Activated naive CD4-positive, alpha-beta T cell treated with anti-CD3 and anti-CD28 coated beads, Interleukin-2, amount 50 U/mL, for 72 hours (primary cell): ENCODE results near the gene WDTC1. TPM values are rescaled to one million over a fixed set of nuclear protein-coding genes. Genes with fewer than 3 reads are reported as not detected.

Source experiments
- ATAC-seq, 2 donors: fragments of 150-1000 bp; cut with Tn5 transposase; 2 replicates each; pipeline ENCODE4 v1.10.0; 2021; ENCODE audit warnings: mild to moderate bottlenecking in 2 of 2, moderate library complexity in 2 of 2
- DNase-seq, 2 donors: peaks; one replicate each; pipeline ENCODE4 v3.0.0; 2021 to 2022; ENCODE audit warnings: low spot score in 2 of 2
- H3K27ac Mint-ChIP-seq, 2 donors: one replicate each; pipeline ENCODE4 v1.8.0; 2022; ENCODE audit warnings: mild to moderate bottlenecking in 2 of 2, mixed read lengths in 2 of 2
- H3K36me3 Mint-ChIP-seq, 2 donors: one replicate each; pipeline ENCODE4 v1.8.0; 2022; ENCODE audit warnings: mixed read lengths in 2 of 2
- H3K9me3 Mint-ChIP-seq, 2 donors: one replicate each; pipeline ENCODE4 v1.8.0; 2022; ENCODE audit warnings: mixed read lengths in 2 of 2
- total RNA-seq, 2 donors: library from RNA; stranded (reverse); gene quantifications; one replicate each; pipeline ENCODE4 v1.2.3, GENCODE V29; 2022

The WDTC1 gene
- total RNA-seq, 2 donors from 2014 or later, result 26.4 to 36.1 TPM

DNA sequence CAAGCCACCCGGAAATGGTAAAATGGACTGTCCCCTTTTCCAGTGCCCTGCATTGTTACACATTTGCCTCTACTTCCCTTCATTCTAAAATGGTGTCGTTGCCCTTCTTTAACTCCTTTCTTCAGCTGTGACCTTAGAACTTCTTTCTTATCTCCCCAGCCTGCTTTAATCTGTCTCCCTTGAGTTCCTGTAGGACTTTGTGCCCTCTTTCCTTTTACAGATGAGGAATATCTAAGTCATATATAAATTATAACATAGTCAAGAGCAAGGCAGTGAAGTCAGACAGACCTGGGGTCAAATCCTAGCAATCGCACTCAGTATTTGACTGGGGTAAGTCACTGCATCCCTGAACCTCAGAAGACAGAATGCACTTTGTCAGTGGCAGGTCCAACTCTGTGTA is 56.1 kb downstream of the WDTC1 start:
- no peaks in the 10 kb centered on the region for H3K9me3 Mint-ChIP-seq
- H3K36me3 Mint-ChIP-seq, result no peaks in the 10 kb centered on the region
- DNase-seq, result no peak
- ATAC-seq, result no peak
- peak overlapping the region in 1 of 2 donors; percentile 2 for H3K27ac Mint-ChIP-seq

DNA sequence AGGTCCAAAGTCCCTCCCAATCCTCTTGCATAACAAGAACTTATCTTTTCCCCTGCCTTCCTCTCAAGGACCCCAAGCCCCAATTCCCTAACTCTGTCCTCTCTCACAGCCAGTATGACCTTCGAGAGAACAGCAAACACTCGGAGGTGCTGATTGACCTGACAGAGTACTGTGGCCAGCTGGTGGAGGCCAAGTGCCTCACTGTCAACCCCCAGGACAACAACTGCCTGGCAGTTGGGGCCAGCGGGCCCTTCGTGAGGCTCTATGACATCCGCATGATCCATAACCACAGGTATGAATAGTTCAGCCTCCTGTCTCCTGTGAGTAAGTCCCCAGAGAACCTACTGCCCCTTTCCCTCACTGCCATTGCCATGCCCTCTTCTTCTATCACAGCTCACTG is 57.7 kb downstream of the WDTC1 start:
- no peak for DNase-seq
- no peak for ATAC-seq
- H3K9me3 Mint-ChIP-seq, result no peaks in the 10 kb centered on the region
- no peak overlapping the region for H3K27ac Mint-ChIP-seq
- H3K36me3 Mint-ChIP-seq, result no peaks in the 10 kb centered on the region

GRCh38 chr1:27293915-27294314 is 59.5 kb downstream of the WDTC1 start:
- ATAC-seq (no peak), DNase-seq (no peak)
- Mint-ChIP-seq H3K9me3 (no peaks in the 10 kb centered on the region), H3K36me3 (no peaks in the 10 kb centered on the region), H3K27ac (no peak overlapping the region)

GRCh38 chr1:27296773-27297291 is 62.4 kb downstream of the WDTC1 start:
- no peaks in the 10 kb centered on the region for H3K36me3 Mint-ChIP-seq
- ATAC-seq, result peak; percentile 67 to 69
- H3K27ac Mint-ChIP-seq, result no peak overlapping the region
- H3K9me3 Mint-ChIP-seq, result no peaks in the 10 kb centered on the region
- peak in 1 of 2 donors; percentile 78 for DNase-seq

GRCh38 chr1:27297903-27298302 is 63.5 kb downstream of the WDTC1 start:
- peak overlapping the region in 1 of 2 donors; percentile 38 for H3K27ac Mint-ChIP-seq
- ATAC-seq (no peak), DNase-seq (no peak)
- H3K36me3 Mint-ChIP-seq, result no peaks in the 10 kb centered on the region
- H3K9me3 Mint-ChIP-seq, result no peaks in the 10 kb centered on the region

DNA sequence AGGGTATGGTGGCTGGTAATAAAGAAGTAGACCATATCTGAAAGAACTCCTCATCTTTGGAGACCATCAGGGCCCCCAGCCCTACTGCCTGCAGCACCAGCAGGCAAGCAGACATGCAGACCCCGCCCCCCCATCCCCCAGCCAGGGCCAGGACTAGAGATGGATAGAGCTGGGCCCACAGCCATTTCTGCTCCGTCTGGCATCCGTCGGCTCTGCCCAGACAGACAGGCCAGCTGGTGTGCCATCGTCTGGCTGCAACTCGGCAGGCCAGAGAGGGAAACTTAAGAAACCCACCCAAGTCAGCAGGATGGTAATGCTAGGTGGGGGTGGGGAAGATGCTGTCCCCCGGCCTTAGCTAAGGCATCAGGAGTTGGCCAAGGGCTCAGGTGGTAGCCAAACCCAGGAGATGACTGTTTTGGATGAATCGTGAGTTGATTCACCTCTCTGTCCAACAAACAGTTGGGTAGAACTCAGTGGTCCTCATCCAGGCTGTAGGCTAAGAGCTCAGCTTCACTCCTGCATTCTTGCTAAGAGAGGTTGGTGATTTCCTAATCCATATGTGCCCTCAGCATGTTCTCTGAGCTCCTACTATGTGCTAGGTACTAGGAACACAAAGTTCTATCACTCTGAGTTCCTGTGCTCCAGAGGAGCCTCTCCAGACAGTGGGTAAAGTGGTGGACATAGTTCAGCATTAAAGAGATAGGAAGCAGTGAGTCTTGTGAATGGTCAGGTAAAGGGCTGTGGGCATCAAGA is 64.4 kb downstream of the WDTC1 start:
- ATAC-seq (no peak), DNase-seq (no peak)
- no peaks in the 10 kb centered on the region for H3K36me3 Mint-ChIP-seq
- no peaks in the 10 kb centered on the region for H3K9me3 Mint-ChIP-seq
- H3K27ac Mint-ChIP-seq, result peak overlapping the region in 1 of 2 donors; percentile 0

GRCh38 chr1:27299385-27300271 is 65.2 kb downstream of the WDTC1 start:
- Mint-ChIP-seq H3K27ac (peak overlapping the region in 1 of 2 donors; percentile 0), H3K9me3 (no peaks in the 10 kb centered on the region), H3K36me3 (no peaks in the 10 kb centered on the region)
- DNase-seq (no peak), ATAC-seq (no peak)

DNA sequence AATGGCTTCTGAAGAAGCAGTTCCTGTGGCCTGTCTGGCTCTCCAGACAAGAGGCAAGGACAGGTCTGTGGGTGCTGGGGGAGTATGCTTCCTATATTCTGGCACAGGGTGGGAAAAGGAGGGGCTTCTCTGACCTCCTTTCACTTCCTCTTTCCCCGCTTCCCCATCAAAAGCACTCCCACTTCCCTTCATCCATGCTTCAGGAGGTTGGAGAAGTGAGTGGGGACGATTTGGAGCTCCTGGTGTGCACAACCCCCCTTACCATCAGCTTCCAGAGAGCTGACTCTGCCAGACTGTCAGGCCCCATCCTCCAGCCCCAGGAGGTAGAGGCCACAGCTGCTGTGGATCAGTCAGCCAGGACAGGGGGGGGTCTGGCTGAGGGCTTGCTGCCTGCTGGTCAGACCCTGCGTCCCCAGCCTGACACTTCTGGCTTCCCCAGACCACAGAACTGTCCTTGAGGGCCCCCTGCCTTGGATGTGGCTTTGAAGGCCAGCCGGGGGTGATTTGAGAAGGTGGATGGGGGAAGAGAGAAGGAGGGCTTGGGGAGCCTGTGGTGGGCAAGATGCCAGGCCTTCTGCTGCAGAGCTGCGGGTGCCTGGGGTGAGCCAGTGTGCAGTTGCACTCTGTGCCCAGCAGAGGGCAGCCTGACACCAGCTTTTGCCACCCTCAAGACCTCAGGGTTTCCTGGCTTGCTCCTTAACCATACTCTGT is 66.1 kb downstream of the WDTC1 start:
- DNase-seq (peak; percentile 76 to 79), ATAC-seq (peak; percentile 87 to 89)
- Mint-ChIP-seq H3K9me3 (no peaks in the 10 kb centered on the region), H3K27ac (peak overlapping the region in 1 of 2 donors; percentile 7), H3K36me3 (no peaks in the 10 kb centered on the region)

- H3K36me3 Mint-ChIP-seq, result no peaks in the 10 kb centered on the region
- peak overlapping the region in 1 of 2 donors; percentile 7 for H3K27ac Mint-ChIP-seq
- DNase-seq, result no peak
- no peaks in the 10 kb centered on the region for H3K9me3 Mint-ChIP-seq
- ATAC-seq, result no peak
Observed at GRCh38 chr1:27301052-27301422, 66.6 kb downstream of the WDTC1 start.

- no peak for ATAC-seq
- no peak overlapping the region for H3K27ac Mint-ChIP-seq
Observed at GRCh38 chr1:27301582-27302199, 67.3 kb downstream of the WDTC1 start.

DNA sequence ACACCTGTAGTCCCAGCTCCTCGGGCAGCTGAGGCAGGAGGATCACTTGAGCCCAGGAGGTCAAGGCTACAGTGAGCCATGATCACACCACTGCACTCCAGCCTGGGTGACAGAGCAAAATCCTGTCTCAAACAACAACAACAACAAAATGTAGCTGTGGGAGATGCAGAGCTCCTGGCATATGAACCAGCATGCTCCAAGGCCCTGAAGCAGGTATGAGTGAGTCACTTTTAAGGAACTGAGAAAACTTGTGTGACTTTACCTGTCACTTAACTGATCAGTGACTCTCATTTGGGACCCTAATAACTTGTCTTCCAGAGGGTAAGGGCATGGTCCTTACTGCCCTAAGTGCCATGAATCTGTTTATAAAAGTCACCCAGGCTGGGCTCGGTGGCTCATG is 68.2 kb downstream of the WDTC1 start:
- Mint-ChIP-seq H3K27ac (peak overlapping the region in 1 of 2 donors; percentile 13), H3K9me3 (no peaks in the 10 kb centered on the region), H3K36me3 (no peaks in the 10 kb centered on the region)
- ATAC-seq, result no peak
- no peak for DNase-seq

More at GRCh38 chr1:27301582-27302199, 67.3 kb downstream of the WDTC1 start:
- no peak for DNase-seq
- Mint-ChIP-seq H3K9me3 (no peaks in the 10 kb centered on the region), H3K36me3 (no peaks in the 10 kb centered on the region)

DNA sequence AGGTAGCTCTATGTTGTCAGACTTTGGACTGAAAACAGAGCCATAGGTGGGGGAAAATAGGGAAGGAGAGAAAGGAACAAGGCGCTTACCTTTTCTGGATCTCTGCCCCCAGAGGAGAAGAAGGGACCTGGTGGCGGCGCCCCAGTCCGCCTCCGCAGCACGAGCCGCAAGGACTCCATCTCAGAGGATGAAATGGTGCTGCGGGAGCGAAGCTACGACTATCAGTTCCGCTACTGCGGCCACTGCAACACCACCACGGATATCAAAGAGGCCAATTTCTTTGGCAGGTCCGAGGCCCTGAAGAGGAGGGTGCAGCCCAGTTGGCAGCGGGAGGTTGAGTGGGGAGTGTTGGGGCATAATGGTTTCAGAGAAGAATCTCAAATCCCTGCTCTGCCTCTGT is 69.1 kb downstream of the WDTC1 start:
- H3K36me3 Mint-ChIP-seq, result no peaks in the 10 kb centered on the region
- ATAC-seq (no peak), DNase-seq (no peak)
- no peak overlapping the region for H3K27ac Mint-ChIP-seq
- no peaks in the 10 kb centered on the region for H3K9me3 Mint-ChIP-seq

GRCh38 chr1:27306071-27306470 is 71.6 kb downstream of the WDTC1 start:
- H3K27ac Mint-ChIP-seq, result no peak overlapping the region
- no peaks in the 10 kb centered on the region for H3K9me3 Mint-ChIP-seq
- ATAC-seq, result no peak
- no peak for DNase-seq
- H3K36me3 Mint-ChIP-seq, result no peaks in the 10 kb centered on the region

GRCh38 chr1:27306892-27307761 is 72.7 kb downstream of the WDTC1 start:
- H3K36me3 Mint-ChIP-seq, result no peaks in the 10 kb centered on the region
- ATAC-seq, result peak in 1 of 2 donors; percentile 29
- no peaks in the 10 kb centered on the region for H3K9me3 Mint-ChIP-seq
- H3K27ac Mint-ChIP-seq, result peak overlapping the region in 1 of 2 donors; percentile 72
- no peak for DNase-seq

DNA sequence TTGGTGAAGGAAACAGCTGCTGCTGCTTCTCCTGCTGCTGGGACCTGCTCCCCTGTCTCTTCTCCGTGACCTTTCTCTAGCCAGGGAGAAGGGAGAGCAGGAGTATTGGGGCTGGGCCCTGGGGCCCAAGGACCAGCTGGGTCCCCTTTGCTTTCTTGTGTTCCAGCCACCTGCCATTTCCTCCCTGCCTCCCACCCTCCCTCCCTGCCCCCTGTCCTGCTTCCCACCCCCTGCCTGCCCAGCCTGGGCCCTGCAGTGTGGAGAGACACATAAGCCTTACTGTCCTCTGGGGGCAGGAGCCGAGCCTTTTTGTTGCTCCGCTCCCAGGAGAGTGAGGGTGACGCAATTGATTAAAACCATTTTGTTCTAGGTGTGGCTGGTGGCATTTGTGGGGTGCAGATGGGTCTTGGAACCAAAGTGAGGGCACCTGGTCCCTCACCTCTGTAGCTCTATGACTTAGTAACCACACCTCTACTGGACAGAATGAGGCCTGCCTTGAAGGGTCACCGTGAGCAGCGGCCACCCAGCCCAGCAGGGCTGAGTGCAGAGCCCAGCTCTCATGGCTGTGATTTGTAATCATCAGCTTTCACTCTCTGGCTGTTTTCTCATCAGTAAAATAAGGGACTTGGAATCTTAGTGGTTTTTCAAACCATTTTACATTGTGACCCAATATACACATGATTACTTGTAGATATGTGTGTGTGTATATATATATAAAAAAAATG is 73.6 kb downstream of the WDTC1 start:
- DNase-seq (no peak), ATAC-seq (no peak)
- Mint-ChIP-seq H3K9me3 (no peaks in the 10 kb centered on the region), H3K36me3 (no peaks in the 10 kb centered on the region), H3K27ac (no peak overlapping the region)
